Liver (tissue), 3 donors: Measurements from ENCODE around the gene BATF.

ENCODE experiments used
- ATF3 ChIP-seq: IDR thresholded peaks from 2 replicates; pipeline ENCODE4 v1.6.1; 2016; ENCODE audit warnings: antibody characterized with exemption
- CTCF ChIP-seq: fragments of 150-350 bp; IDR thresholded peaks from 2 replicates; pipeline ENCODE4 v1.5.1; 2017; ENCODE audit warnings: improper control_type of control experiment, low read depth, low read length; ENCODE audit not compliant: missing input control
- EGR1 ChIP-seq, 2 donors: IDR thresholded peaks; 2 replicates each; pipeline ENCODE4 v1.6.1; 2016 to 2018; ENCODE audit warnings: antibody characterized with exemption in 2 of 2, low read depth in 2 of 2
- FOXA1 ChIP-seq: IDR thresholded peaks from 2 replicates; pipeline ENCODE4 v1.6.1; 2016; ENCODE audit warnings: antibody characterized with exemption
- FOXA2 ChIP-seq: IDR thresholded peaks from 2 replicates; pipeline ENCODE4 v1.6.1; 2016; ENCODE audit warnings: antibody characterized with exemption
- GABPA ChIP-seq, 2 donors: IDR thresholded peaks in 1 of 2; conservative IDR thresholded peaks in 1 of 2; 2 replicates each; pipeline ENCODE4 v1.6.1; 2016; ENCODE audit warnings: antibody characterized with exemption in 2 of 2, mild to moderate bottlenecking in 1 of 2, moderate library complexity in 1 of 2
- JUND ChIP-seq, 2 donors: IDR thresholded peaks; 2 replicates each; pipeline ENCODE4 v1.6.1; 2016; ENCODE audit warnings: antibody characterized with exemption in 2 of 2
- MAX ChIP-seq: IDR thresholded peaks from 2 replicates; pipeline ENCODE4 v1.6.1; 2016; ENCODE audit warnings: antibody characterized with exemption
- RAD21 ChIP-seq, 2 donors: IDR thresholded peaks; 2 replicates each; pipeline ENCODE4 v1.6.1; 2016; ENCODE audit warnings: antibody characterized with exemption in 2 of 2, mild to moderate bottlenecking in 2 of 2
- REST ChIP-seq: IDR thresholded peaks from 2 replicates; pipeline ENCODE4 v1.6.1; 2016; ENCODE audit warnings: antibody characterized with exemption, mild to moderate bottlenecking
- RXRA ChIP-seq, 2 donors: IDR thresholded peaks; 2 replicates each; pipeline ENCODE4 v1.6.1; 2017 to 2018; ENCODE audit warnings: antibody characterized with exemption in 2 of 2, mild to moderate bottlenecking in 1 of 2
- TAF1 ChIP-seq: conservative IDR thresholded peaks from 2 replicates; pipeline ENCODE4 v1.6.1; 2016; ENCODE audit warnings: antibody characterized with exemption, mild to moderate bottlenecking
- ZBTB33 ChIP-seq: IDR thresholded peaks from 2 replicates; pipeline ENCODE4 v1.6.1; 2016; ENCODE audit warnings: antibody characterized with exemption
- donor health status: healthy.
- donor health status: healthy.

- TF ChIP-seq CTCF = no peak
- no peak for TF ChIP-seq FOXA2
- no peak for TF ChIP-seq MAX
- TF ChIP-seq TAF1 = no peak
- TF ChIP-seq ATF3 = no peak
- no peak for TF ChIP-seq REST
- no peak for TF ChIP-seq ZBTB33
- TF ChIP-seq FOXA1 = no peak
- TF ChIP-seq JUND (IDR thresholded peaks at IDR 0.05) = no peak
- peak in 1 of 2 donors; percentile 40 for TF ChIP-seq RAD21 (IDR thresholded peaks at IDR 0.05)
- TF ChIP-seq GABPA (IDR thresholded peaks at IDR 0.05 in 1 of 2, conservative IDR thresholded peaks at IDR 0.05 in 1 of 2) = no peak
- no peak for TF ChIP-seq EGR1 (IDR thresholded peaks at IDR 0.05; ENCODE audit: low read depth in 2 of 2)
- no peak for TF ChIP-seq RXRA (IDR thresholded peaks at IDR 0.05)
Measured at GRCh38 chr14:75578786-75579337, 56.6 kb downstream of the BATF start.
